Mesendoderm (in vitro differentiated cells): ENCODE results near the gene CCNH.

Experiments
- DNase-seq: peaks from one replicate; pipeline ENCODE4 v3.0.0; 2013
- H2AK5ac ChIP-seq: 2 replicates; pipeline ENCODE4 v1.6.1; 2013; ENCODE audit warnings: low read length, inconsistent platforms
- H2BK120ac ChIP-seq: 2 replicates; pipeline ENCODE4 v1.6.1; 2013; ENCODE audit warnings: low read depth, mild to moderate bottlenecking, low read length, moderate library complexity, mixed read lengths
- H2BK15ac ChIP-seq: replicated peaks from 2 replicates; pipeline ENCODE4 v1.6.1; 2013; ENCODE audit warnings: low read depth, mild to moderate bottlenecking, moderate library complexity
- H2BK5ac ChIP-seq: 2 replicates; pipeline ENCODE4 v1.6.1; 2013; ENCODE audit warnings: low read length, inconsistent platforms
- H3K18ac ChIP-seq: 2 replicates; pipeline ENCODE4 v1.6.1; 2013; ENCODE audit warnings: mild to moderate bottlenecking, low read length, mixed read lengths
- H3K23ac ChIP-seq: one replicate; pipeline ENCODE4 v1.6.1; 2013; ENCODE audit warnings: low read length
- H3K27ac ChIP-seq: 2 replicates; pipeline ENCODE4 v1.5.1; 2013; ENCODE audit warnings: low read depth, mild to moderate bottlenecking, inconsistent platforms, low read length, moderate library complexity
- H3K27me3 ChIP-seq: 2 replicates; pipeline ENCODE4 v1.6.1; 2013; ENCODE audit warnings: low read length, control low read depth, mild to moderate bottlenecking, inconsistent platforms; ENCODE audit not compliant: insufficient read depth, poor library complexity
- H3K36me3 ChIP-seq: 2 replicates; pipeline ENCODE4 v1.6.1; 2013; ENCODE audit warnings: low read length, inconsistent platforms; ENCODE audit not compliant: control insufficient read depth, insufficient read depth
- H3K4ac ChIP-seq: one replicate; pipeline ENCODE4 v1.6.1; 2013; ENCODE audit warnings: low read depth, mild to moderate bottlenecking, low read length, moderate library complexity
- H3K4me1 ChIP-seq: 2 replicates; pipeline ENCODE4 v1.6.1; 2013; ENCODE audit warnings: low read depth, low read length, inconsistent platforms; ENCODE audit not compliant: control insufficient read depth
- H3K4me2 ChIP-seq: 2 replicates; pipeline ENCODE4 v1.6.1; 2013; ENCODE audit warnings: low read length
- H3K4me3 ChIP-seq: 2 replicates; pipeline ENCODE4 v1.5.1; 2013; ENCODE audit warnings: mild to moderate bottlenecking, low read length
- H3K56ac ChIP-seq: one replicate; pipeline ENCODE4 v1.6.1; 2013; ENCODE audit warnings: low read length
- H3K79me1 ChIP-seq: 2 replicates; pipeline ENCODE4 v1.6.1; 2013; ENCODE audit warnings: low read length, inconsistent platforms
- H3K79me2 ChIP-seq: 2 replicates; pipeline ENCODE4 v1.6.1; 2013; ENCODE audit warnings: mild to moderate bottlenecking, low read length; ENCODE audit not compliant: control insufficient read depth, insufficient read depth
- H3K9ac ChIP-seq: 2 replicates; pipeline ENCODE4 v1.6.1; 2013; ENCODE audit warnings: low read length, inconsistent platforms
- H4K5ac ChIP-seq: one replicate; pipeline ENCODE4 v1.6.1; 2013; ENCODE audit warnings: low read length
- H4K8ac ChIP-seq: one replicate; pipeline ENCODE4 v1.6.1; 2013; ENCODE audit warnings: low read depth, mild to moderate bottlenecking, control low read depth, low read length, moderate library complexity
- WGBS: extraction: QIAGEN DNeasy Blood & Tissue Kit; methylation state at CpG from one replicate; pipeline ENCODE4 v1.1.7; 2013; ENCODE audit warnings: low lambda C conversion rate, missing lambda C conversion rate; ENCODE audit not compliant: insufficient coverage; ENCODE audit errors: extremely low coverage; 5-methylcytosine and 5-hydroxymethylcytosine counted together

Gene CCNH

DNA sequence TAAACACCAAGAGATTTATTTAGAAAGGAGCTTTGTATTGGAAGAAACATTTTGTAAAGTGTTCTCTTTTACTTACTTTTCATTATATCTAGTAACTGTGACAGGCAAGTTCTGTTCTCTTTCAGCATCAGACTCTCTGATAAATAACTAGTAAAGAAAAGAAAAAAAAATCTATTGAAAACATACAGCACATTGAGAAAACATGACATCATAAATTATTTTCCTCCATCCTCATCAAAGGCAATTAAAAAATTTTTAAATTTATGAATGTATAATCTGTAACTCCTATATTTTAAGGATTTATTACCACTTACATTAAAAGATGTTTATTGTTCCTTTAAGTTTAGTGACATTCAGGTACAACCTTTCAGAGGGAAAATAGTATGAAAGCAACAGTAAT, 11.1 kb downstream of the CCNH start:
- Histone ChIP-seq H4K8ac (no peak overlapping the region), H3K23ac (no peak overlapping the region), H3K9ac (no peak overlapping the region), H2AK5ac (no peak overlapping the region), H3K27ac (no peak overlapping the region), H3K4ac (no peak overlapping the region), H3K27me3 (no peaks in the 10 kb centered on the region), H3K79me2 (no peaks in the 10 kb centered on the region), H3K4me3 (no peak overlapping the region), H3K18ac (no peak overlapping the region), H3K56ac (no peak overlapping the region), H2BK15ac (no peak overlapping the region), H3K4me1 (no peaks in the 10 kb centered on the region), H3K4me2 (no peak overlapping the region), H3K79me1 (no peaks in the 10 kb centered on the region), H4K5ac (no peak overlapping the region), H2BK120ac (no peak overlapping the region), H3K36me3 (peaks cover 4% of the 10 kb centered on the region), H2BK5ac (no peak overlapping the region)
- DNase-seq = no peak

DNA sequence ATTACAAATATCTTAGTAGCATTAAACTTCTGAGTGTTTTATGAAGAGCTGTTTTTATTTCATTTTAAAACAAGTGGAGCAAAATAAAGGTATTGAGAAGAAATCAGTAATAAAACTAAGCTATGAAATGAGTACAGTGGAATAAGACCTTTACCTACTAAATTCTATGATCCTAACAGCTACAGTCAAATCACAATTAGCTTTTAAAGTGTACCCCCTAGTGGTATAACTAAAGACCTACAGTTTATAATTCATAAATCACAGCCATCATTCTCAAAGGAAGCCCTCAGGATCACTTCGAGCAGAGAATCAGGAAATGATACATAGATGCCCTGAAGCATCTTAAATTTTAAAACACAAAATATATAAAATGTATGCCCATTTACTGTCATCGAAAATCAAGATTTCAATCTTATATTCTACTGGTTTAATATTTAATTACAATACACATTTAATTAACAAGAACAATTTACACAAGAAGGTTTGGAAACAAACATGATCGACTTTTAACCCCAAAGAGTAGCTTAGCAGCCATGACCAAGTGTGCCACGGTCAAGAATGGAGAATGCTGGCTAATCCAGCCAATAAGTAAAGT, 12.3 kb downstream of the CCNH start:
- H3K4me1 ChIP-seq = no peaks in the 10 kb centered on the region
- H3K56ac ChIP-seq = no peak overlapping the region
- H3K23ac ChIP-seq = no peak overlapping the region
- H2BK15ac ChIP-seq = no peak overlapping the region
- H2BK5ac ChIP-seq = no peak overlapping the region
- H4K5ac ChIP-seq = no peak overlapping the region
- no peak overlapping the region for H3K18ac ChIP-seq
- H3K9ac ChIP-seq = no peak overlapping the region
- H2BK120ac ChIP-seq = no peak overlapping the region
- H4K8ac ChIP-seq = no peak overlapping the region
- no peaks in the 10 kb centered on the region for H3K79me2 ChIP-seq
- no peaks in the 10 kb centered on the region for H3K79me1 ChIP-seq
- WGBS = 100% methylated on average over 1 of the region's 4 CpGs
- H3K36me3 ChIP-seq = peaks cover 4% of the 10 kb centered on the region
- H3K4ac ChIP-seq = no peak overlapping the region
- no peak overlapping the region for H3K27ac ChIP-seq
- H3K27me3 ChIP-seq = no peaks in the 10 kb centered on the region
- DNase-seq = no peak
- no peak overlapping the region for H3K4me2 ChIP-seq
- H2AK5ac ChIP-seq = no peak overlapping the region
- no peak overlapping the region for H3K4me3 ChIP-seq

DNA sequence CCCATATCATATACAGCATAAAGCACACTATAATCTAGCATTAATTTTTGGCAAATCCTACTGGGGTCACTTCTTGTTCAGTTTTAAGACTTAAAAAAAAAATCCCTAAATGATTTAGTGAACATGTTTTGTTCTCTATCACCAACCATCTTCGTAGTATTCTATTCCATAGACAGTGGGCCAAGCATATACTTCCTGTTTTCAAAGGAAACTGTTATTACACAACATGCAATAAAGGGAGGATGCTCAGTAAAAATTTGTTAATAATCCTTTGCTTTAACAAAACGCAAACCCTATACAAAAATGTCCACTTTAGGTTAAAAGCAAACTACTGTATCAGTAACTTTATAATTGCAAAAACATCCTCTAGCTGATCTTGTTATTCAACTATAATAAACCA, 13.0 kb downstream of the CCNH start:
- Histone ChIP-seq H3K27ac (no peak overlapping the region), H3K18ac (no peak overlapping the region), H3K4ac (no peak overlapping the region), H2AK5ac (no peak overlapping the region), H3K9ac (no peak overlapping the region), H3K27me3 (no peaks in the 10 kb centered on the region), H3K79me1 (no peaks in the 10 kb centered on the region), H3K4me2 (no peak overlapping the region), H4K5ac (no peak overlapping the region), H3K36me3 (peaks cover 4% of the 10 kb centered on the region), H4K8ac (no peak overlapping the region), H2BK120ac (no peak overlapping the region), H3K79me2 (no peaks in the 10 kb centered on the region), H3K56ac (no peak overlapping the region), H3K4me1 (no peaks in the 10 kb centered on the region), H2BK5ac (no peak overlapping the region), H3K23ac (no peak overlapping the region), H2BK15ac (no peak overlapping the region), H3K4me3 (no peak overlapping the region)
- WGBS = no CpG with 5 or more reads among the region's 2 CpGs
- no peak for DNase-seq

DNA sequence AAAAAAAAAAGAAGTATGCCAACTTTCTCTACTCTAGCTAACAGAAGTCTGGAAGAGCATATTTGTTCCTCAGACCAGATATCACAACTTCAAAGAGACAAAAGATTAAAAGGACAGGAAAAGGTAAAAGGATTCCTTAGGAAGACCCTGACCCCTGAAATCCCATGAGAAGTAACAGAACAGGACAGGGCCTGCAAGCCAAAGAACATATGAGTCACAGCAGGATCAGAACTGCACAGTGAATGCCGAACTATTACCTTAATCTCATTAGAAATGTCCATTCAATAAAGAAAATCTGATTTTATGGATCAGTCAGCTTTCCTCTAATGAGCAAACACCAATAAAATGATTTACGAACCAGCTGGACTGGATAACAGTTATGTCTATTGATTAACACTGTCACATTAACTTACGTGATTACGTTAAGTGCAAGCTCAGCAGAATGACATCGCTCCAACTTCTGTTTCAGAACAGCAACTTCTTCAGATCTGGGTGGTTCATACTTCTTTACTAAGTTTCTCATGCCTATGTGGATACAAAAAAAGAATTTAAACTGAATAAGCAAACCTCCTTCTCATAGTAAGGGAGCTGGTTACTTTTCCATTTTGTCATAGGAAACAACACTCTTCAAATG, 13.6 kb downstream of the CCNH start:
- Histone ChIP-seq H3K23ac (no peak overlapping the region), H3K56ac (no peak overlapping the region), H4K5ac (no peak overlapping the region), H3K27ac (no peak overlapping the region), H3K36me3 (peaks cover 4% of the 10 kb centered on the region), H3K9ac (no peak overlapping the region), H3K79me2 (no peaks in the 10 kb centered on the region), H3K18ac (no peak overlapping the region), H3K4me2 (no peak overlapping the region), H3K4ac (no peak overlapping the region), H3K27me3 (no peaks in the 10 kb centered on the region), H2BK5ac (no peak overlapping the region), H3K4me1 (no peaks in the 10 kb centered on the region), H4K8ac (no peak overlapping the region), H3K4me3 (no peak overlapping the region), H2BK15ac (no peak overlapping the region), H2AK5ac (no peak overlapping the region), H3K79me1 (no peaks in the 10 kb centered on the region), H2BK120ac (no peak overlapping the region)
- whole genome bisulfite sequencing = no CpG with 5 or more reads among the region's 5 CpGs
- DNase-seq = no peak

DNA sequence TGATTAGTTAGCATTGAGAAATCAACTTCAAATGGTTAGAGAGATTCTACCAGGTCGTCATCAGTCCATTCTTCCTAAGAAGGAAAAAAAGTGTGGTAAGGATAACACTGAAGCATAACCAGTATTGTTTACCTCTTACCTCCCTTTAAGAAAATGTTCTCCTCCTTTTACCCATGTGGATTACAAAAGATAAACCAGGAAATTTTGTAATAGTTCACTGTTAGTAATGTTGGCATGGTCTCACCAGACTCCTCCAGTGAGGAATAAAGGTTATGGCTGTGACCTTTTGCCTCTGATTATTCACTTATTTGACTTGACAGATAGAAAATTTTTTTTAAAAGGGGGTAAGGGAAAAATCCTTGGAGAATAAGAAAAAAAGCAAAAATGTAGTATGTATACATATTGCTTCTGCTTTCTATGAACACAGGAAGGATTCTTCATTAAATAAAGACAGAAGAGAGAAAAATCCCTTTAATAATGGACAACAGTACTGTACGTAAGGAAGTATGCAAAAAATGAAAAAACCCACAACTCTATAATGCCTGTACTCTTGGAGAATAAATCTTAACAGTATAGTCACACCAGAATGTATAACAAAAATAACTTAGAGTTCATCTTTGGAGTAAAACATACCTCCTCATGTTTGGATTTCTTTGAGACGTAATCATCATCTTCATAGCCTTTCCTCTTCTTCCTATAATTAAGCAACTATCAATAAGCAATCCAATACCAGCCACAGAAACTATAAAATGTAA, 18.1 kb downstream of the CCNH start:
- Histone ChIP-seq H3K9ac (no peak overlapping the region), H3K4ac (no peak overlapping the region), H2AK5ac (no peak overlapping the region), H3K18ac (no peak overlapping the region), H2BK120ac (no peak overlapping the region), H3K27ac (no peak overlapping the region), H3K4me1 (no peaks in the 10 kb centered on the region), H3K79me1 (no peaks in the 10 kb centered on the region), H3K79me2 (no peaks in the 10 kb centered on the region), H4K8ac (no peak overlapping the region), H3K27me3 (no peaks in the 10 kb centered on the region), H2BK15ac (no peak overlapping the region), H3K36me3 (peaks cover 6% of the 10 kb centered on the region), H3K56ac (no peak overlapping the region), H3K23ac (no peak overlapping the region), H3K4me3 (no peak overlapping the region), H3K4me2 (no peak overlapping the region), H2BK5ac (no peak overlapping the region), H4K5ac (no peak overlapping the region)
- WGBS = no CpG with 5 or more reads among the region's 3 CpGs
- DNase-seq = no peak
